ENCODE measurements around the gene PTPRN2. TPM values are rescaled to one million over a fixed set of nuclear protein-coding genes. Genes with fewer than 3 reads are reported as not detected.
A peak's percentile ranks its signal among the peaks of the same experiment; 100 is the strongest.

PTPRN2 gene
- total RNA-seq, 1 donor from 2014 or later, result 32.2 TPM

GRCh38 chr7:157793087-157793353, 794.6 kb downstream of the PTPRN2 start:
- Mint-ChIP-seq H3K4me1 (peaks cover 40% of the 10 kb centered on the region), H3K27me3 (ENCODE audit: low read depth) (no peaks in the 10 kb centered on the region), H3K9me3 (no peaks in the 10 kb centered on the region), H3K36me3 (ENCODE audit: low read depth) (no peaks in the 10 kb centered on the region), H3K27ac (ENCODE audit: unreplicated experiment) (peak overlapping the region; percentile 57), H3K4me3 (peak overlapping the region; percentile 6)
- TF ChIP-seq CTCF (conservative IDR thresholded peaks at IDR 0.05), result no peak
- DNase-seq (ENCODE audit: low read depth, low spot score), result no peak

GRCh38 chr7:157792241-157793086, 795.2 kb downstream of the PTPRN2 start:
- no peaks in the 10 kb centered on the region for H3K36me3 Mint-ChIP-seq (ENCODE audit: low read depth)
- DNase-seq (ENCODE audit: low read depth, low spot score), result no peak
- no peak overlapping the region for H3K27ac Mint-ChIP-seq (ENCODE audit: unreplicated experiment)
- H3K4me3 Mint-ChIP-seq, result peak overlapping the region; percentile 6
- H3K9me3 Mint-ChIP-seq, result no peaks in the 10 kb centered on the region
- TF ChIP-seq CTCF (conservative IDR thresholded peaks at IDR 0.05), result no peak
- peaks cover 37% of the 10 kb centered on the region for H3K4me1 Mint-ChIP-seq
- no peaks in the 10 kb centered on the region for H3K27me3 Mint-ChIP-seq (ENCODE audit: low read depth)

GRCh38 chr7:157791666-157792065, 796.0 kb downstream of the PTPRN2 start:
- DNase-seq (ENCODE audit: low read depth, low spot score), result no peak
- no peak overlapping the region for H3K27ac Mint-ChIP-seq (ENCODE audit: unreplicated experiment)
- H3K27me3 Mint-ChIP-seq (ENCODE audit: low read depth), result no peaks in the 10 kb centered on the region
- no peak for TF ChIP-seq CTCF (conservative IDR thresholded peaks at IDR 0.05)
- H3K4me1 Mint-ChIP-seq, result peaks cover 37% of the 10 kb centered on the region
- H3K4me3 Mint-ChIP-seq, result no peak overlapping the region
- H3K9me3 Mint-ChIP-seq, result no peaks in the 10 kb centered on the region
- H3K36me3 Mint-ChIP-seq (ENCODE audit: low read depth), result no peaks in the 10 kb centered on the region

- H3K4me3 Mint-ChIP-seq, result no peak overlapping the region
- no peaks in the 10 kb centered on the region for H3K9me3 Mint-ChIP-seq
- H3K36me3 Mint-ChIP-seq (ENCODE audit: low read depth), result no peaks in the 10 kb centered on the region
- peaks cover 35% of the 10 kb centered on the region for H3K4me1 Mint-ChIP-seq
- no peak for TF ChIP-seq CTCF (conservative IDR thresholded peaks at IDR 0.05)
- no peak overlapping the region for H3K27ac Mint-ChIP-seq (ENCODE audit: unreplicated experiment)
- DNase-seq (ENCODE audit: low read depth, low spot score), result no peak
- H3K27me3 Mint-ChIP-seq (ENCODE audit: low read depth), result no peaks in the 10 kb centered on the region
Observed at GRCh38 chr7:157791261-157791660, 796.4 kb downstream of the PTPRN2 start.

GRCh38 chr7:157789942-157790341, 797.7 kb downstream of the PTPRN2 start:
- H3K4me3 Mint-ChIP-seq, result no peak overlapping the region
- H3K36me3 Mint-ChIP-seq (ENCODE audit: low read depth), result no peaks in the 10 kb centered on the region
- H3K27ac Mint-ChIP-seq (ENCODE audit: unreplicated experiment), result no peak overlapping the region
- H3K4me1 Mint-ChIP-seq, result peaks cover 27% of the 10 kb centered on the region
- DNase-seq (ENCODE audit: low read depth, low spot score), result no peak
- TF ChIP-seq CTCF (conservative IDR thresholded peaks at IDR 0.05), result no peak
- H3K27me3 Mint-ChIP-seq (ENCODE audit: low read depth), result no peaks in the 10 kb centered on the region
- no peaks in the 10 kb centered on the region for H3K9me3 Mint-ChIP-seq
